ENCODE results near the gene SYVN1. TPM values are rescaled to one million over a fixed set of nuclear protein-coding genes. Genes with fewer than 3 reads are reported as not detected.

The SYVN1 gene
- total RNA-seq, 1 experiment from 2014 or later, result 18.0 TPM

- no peak for DNase-seq (ENCODE audit: low spot score)
Measured at GRCh38 chr11:65087827-65088226, 46.5 kb downstream of the SYVN1 start.

- DNase-seq (ENCODE audit: low spot score), result no peak
Measured at GRCh38 chr11:65087216-65087615, 47.1 kb downstream of the SYVN1 start.

- DNase-seq (ENCODE audit: low spot score), result no peak
Measured at GRCh38 chr11:65086809-65087208, 47.5 kb downstream of the SYVN1 start.

- no peak for DNase-seq (ENCODE audit: low spot score)
Measured at GRCh38 chr11:65085446-65085845, 48.9 kb downstream of the SYVN1 start.

GRCh38 chr11:65084598-65085375 is 49.5 kb downstream of the SYVN1 start:
- no peak for DNase-seq (ENCODE audit: low spot score)

GRCh38 chr11:65083834-65084597 is 50.3 kb downstream of the SYVN1 start, which contains the start of the genes CDCA5 and ZFPL1:
CDCA5 (minus strand) TSS chr11:65084040; CDS start chr11:65083978, 62 bp downstream.
ZFPL1 (plus strand) TSS chr11:65084222; CDS start chr11:65084699, 477 bp downstream.
- peak; percentile 94 for DNase-seq (ENCODE audit: low spot score)

GRCh38 chr11:65083134-65083833 is 51.0 kb downstream of the SYVN1 start:
- no peak for DNase-seq (ENCODE audit: low spot score)

GRCh38 chr11:65078786-65079342 is 55.5 kb downstream of the SYVN1 start:
- no peak for DNase-seq (ENCODE audit: low spot score)

- no peak for DNase-seq (ENCODE audit: low spot score)
Measured at GRCh38 chr11:65078151-65078550, 56.2 kb downstream of the SYVN1 start.

GRCh38 chr11:65077451-65077850 is 56.9 kb downstream of the SYVN1 start:
- DNase-seq (ENCODE audit: low spot score), result no peak

Other genes with a start within 250 kb of the SYVN1 start
- gene ATG2A, start 217.3 kb downstream of the SYVN1 start, total RNA-seq (2014; rRNA removed; shearing (Covaris generic)), result 6.0 and 9.5 TPM in 2 replicates
- gene PPP2R5B, start 209.8 kb downstream of the SYVN1 start, total RNA-seq (2014; rRNA removed; shearing (Covaris generic)), result 6.4 and 9.1 TPM in 2 replicates
- gene GPHA2, start 198.6 kb downstream of the SYVN1 start, total RNA-seq (2014; rRNA removed; shearing (Covaris generic)), result not detected in 2 replicates
- gene MAJIN, start 162.4 kb downstream of the SYVN1 start, total RNA-seq (2014; rRNA removed; shearing (Covaris generic)), result not detected in 2 replicates
- 1.8 and 2.3 TPM in 2 replicates for gene BATF2, start 137.5 kb downstream of the SYVN1 start, total RNA-seq (2014; rRNA removed; shearing (Covaris generic))
- 266 and 271 TPM in 2 replicates for gene ARL2, start 120.4 kb downstream of the SYVN1 start, total RNA-seq (2014; rRNA removed; shearing (Covaris generic))
- gene SNX15, start 107.1 kb downstream of the SYVN1 start, total RNA-seq (2014; rRNA removed; shearing (Covaris generic)), result 6.3 and 8.5 TPM in 2 replicates
- gene SAC3D1, start 93.3 kb downstream of the SYVN1 start, total RNA-seq (2014; rRNA removed; shearing (Covaris generic)), result 4.1 and 10.7 TPM in 2 replicates
- gene NAALADL1, start 76.0 kb downstream of the SYVN1 start, total RNA-seq (2014; rRNA removed; shearing (Covaris generic)), result not detected in 2 replicates
- gene CDCA5, start 50.5 kb downstream of the SYVN1 start, total RNA-seq (2014; rRNA removed; shearing (Covaris generic)), result 28.7 and 30.5 TPM in 2 replicates
- 35.7 and 40.5 TPM in 2 replicates for gene ZFPL1, start 50.3 kb downstream of the SYVN1 start, total RNA-seq (2014; rRNA removed; shearing (Covaris generic))
- 68.7 and 134 TPM in 2 replicates for gene VPS51, start 38.3 kb downstream of the SYVN1 start, total RNA-seq (2014; rRNA removed; shearing (Covaris generic))
- gene TM7SF2, start 22.6 kb downstream of the SYVN1 start, total RNA-seq (2014; rRNA removed; shearing (Covaris generic)), result 3.2 and 5.2 TPM in 2 replicates
- 5.6 and 8.0 TPM in 2 replicates for gene ZNHIT2, start 16.8 kb downstream of the SYVN1 start, total RNA-seq (2014; rRNA removed; shearing (Covaris generic))
- 322 and 327 TPM in 2 replicates for gene FAU, start 12.4 kb downstream of the SYVN1 start, total RNA-seq (2014; rRNA removed; shearing (Covaris generic))
- gene MRPL49, start 12.2 kb downstream of the SYVN1 start, total RNA-seq (2014; rRNA removed; shearing (Covaris generic)), result 61.6 and 76.7 TPM in 2 replicates
- gene SPDYC, start 35.7 kb upstream of the SYVN1 start, total RNA-seq (2014; rRNA removed; shearing (Covaris generic)), result not detected in 2 replicates
- 58.1 and 115 TPM in 2 replicates for gene CAPN1, start 47.4 kb upstream of the SYVN1 start, total RNA-seq (2014; rRNA removed; shearing (Covaris generic))
- gene POLA2, start 127.4 kb upstream of the SYVN1 start, total RNA-seq (2014; rRNA removed; shearing (Covaris generic)), result 33.0 and 40.9 TPM in 2 replicates
- 1.9 and 2.5 TPM in 2 replicates for gene CDC42EP2, start 180.3 kb upstream of the SYVN1 start, total RNA-seq (2014; rRNA removed; shearing (Covaris generic))
- 29.0 and 29.2 TPM in 2 replicates for gene DPF2, start 199.3 kb upstream of the SYVN1 start, total RNA-seq (2014; rRNA removed; shearing (Covaris generic))
- 1.1 and 1.6 TPM in 2 replicates for gene TIGD3, start 220.2 kb upstream of the SYVN1 start, total RNA-seq (2014; rRNA removed; shearing (Covaris generic))
- gene SLC25A45, start 248.1 kb upstream of the SYVN1 start, total RNA-seq (2014; rRNA removed; shearing (Covaris generic)), result 0.10 and 0.91 TPM in 2 replicates